ENCODE data around the gene DPEP1.

DNA sequence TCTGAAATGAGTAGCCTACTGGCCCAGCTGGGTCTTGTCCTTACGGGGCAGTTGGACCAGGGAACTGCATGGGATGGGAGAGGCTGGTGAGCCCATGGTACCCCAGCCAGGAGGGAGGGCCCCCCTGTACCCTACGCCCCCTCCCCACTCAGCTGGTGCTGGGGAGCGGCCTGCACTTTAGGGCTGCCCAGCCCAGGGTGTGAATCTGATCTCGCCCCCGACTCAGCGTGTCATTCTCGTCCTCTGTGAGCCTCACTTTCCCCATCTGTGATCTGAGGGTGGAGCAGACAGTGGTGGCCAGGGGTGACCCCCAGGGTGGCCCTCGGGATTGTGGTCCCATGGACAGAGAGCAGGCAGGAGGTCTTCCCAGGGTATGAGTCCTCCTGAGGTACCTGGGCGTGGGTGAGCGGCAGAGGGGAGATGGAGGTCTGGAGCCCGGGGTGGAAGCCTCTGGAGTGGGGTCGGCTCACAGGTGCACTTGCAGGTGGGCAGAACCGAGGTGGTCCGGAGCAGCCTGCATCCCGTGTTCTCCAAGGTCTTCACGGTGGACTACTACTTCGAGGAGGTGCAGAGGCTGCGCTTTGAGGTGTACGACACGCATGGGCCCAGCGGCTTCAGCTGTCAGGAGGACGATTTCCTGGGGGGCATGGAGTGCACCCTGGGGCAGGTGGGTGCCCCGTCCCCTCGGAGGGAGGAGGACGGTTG lies 36.2 kb upstream of the DPEP1 start:
- TF ChIP-seq, protein P1, sequence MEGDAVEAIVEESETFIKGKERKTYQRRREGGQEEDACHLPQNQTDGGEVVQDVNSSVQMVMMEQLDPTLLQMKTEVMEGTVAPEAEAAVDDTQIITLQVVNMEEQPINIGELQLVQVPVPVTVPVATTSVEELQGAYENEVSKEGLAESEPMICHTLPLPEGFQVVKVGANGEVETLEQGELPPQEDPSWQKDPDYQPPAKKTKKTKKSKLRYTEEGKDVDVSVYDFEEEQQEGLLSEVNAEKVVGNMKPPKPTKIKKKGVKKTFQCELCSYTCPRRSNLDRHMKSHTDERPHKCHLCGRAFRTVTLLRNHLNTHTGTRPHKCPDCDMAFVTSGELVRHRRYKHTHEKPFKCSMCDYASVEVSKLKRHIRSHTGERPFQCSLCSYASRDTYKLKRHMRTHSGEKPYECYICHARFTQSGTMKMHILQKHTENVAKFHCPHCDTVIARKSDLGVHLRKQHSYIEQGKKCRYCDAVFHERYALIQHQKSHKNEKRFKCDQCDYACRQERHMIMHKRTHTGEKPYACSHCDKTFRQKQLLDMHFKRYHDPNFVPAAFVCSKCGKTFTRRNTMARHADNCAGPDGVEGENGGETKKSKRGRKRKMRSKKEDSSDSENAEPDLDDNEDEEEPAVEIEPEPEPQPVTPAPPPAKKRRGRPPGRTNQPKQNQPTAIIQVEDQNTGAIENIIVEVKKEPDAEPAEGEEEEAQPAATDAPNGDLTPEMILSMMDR (conservative IDR thresholded peaks at IDR 0.05; ENCODE audit: low read depth in 2 of 2) = no peak
- TF ChIP-seq POLR2AphosphoS5 (IDR thresholded peaks at IDR 0.05; ENCODE audit: low read depth) = no peak

Measured in GM23338 (cell line).